HG02884 (cell line): ENCODE data around the gene ZNF155.
A peak's percentile ranks its signal among the peaks of the same experiment; 100 is the strongest.

ENCODE experiments used
- ATAC-seq: cut with Tn5 transposase; IDR thresholded peaks from one replicate; pipeline ENCODE4 v1.9.1; 2021; ENCODE audit warnings: mild to moderate bottlenecking, moderate library complexity; ENCODE audit not compliant: unreplicated experiment

The ZNF155 gene

DNA sequence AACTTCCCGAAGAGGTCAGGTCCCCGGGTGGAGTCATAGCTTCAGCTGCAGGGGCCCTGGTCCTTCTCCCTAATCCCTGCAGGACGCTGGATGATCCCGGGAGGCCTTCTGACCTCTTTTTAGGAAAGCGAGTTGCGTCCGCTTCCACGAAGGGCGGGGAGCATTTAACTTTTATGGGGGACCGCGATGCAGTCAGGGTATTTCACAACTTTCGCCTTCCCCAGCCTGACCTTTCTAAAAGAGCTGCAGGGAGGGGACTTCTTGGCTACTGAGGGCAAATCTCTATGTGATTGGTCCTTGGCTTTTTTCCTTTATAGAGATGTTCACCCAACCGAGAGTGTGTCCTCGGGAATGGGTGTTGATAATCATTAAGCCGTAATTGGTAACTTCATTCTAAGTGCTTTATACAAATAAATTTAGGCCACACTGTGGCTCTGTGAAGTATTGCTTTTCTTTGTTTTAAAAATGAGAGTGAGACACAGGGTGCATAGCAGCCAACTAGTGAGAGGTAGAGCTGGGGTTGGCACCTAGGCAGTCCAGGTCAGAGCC is 19.5 kb downstream of the ZNF155 start:
- ATAC-seq = no peak

DNA sequence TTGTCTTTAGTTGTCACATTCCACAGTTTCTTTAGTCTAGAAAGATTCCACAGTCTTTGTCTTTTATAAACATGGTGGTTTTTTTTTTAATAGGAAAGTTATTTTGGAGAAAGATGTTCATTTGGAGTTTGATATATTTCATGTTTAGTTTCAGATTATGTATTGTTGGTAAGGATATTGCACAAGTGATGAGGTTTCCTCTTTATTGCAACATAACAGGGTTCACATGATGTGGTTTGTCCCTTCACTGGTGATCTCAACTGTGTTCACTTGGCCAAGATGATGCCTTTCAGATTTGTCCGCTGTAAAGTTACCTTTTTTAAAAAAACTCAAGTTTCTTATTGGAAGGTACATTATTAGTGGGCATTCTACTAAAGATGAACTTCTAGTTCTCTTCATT is 22.0 kb downstream of the ZNF155 start:
- ATAC-seq = no peak

DNA sequence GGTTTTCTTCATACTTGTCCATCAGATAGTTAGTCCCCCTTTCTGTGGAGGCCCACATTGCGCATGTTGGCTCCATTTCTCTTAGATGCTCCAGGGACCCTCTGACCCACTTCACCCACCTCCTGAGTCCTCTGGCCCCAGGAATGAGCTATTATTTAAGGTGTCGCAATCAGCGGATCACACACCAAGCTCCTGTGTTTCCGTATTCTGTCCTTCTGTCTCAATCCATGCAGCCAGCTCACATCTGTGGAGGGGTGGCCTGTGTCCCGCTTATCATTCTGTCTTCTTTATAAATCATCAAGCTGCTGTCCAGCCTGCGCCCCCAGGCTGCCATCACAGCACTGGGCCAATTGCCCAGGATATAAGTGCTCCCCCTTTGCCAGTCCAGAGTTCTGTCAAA is 23.5 kb downstream of the ZNF155 start:
- ATAC-seq = no peak

DNA sequence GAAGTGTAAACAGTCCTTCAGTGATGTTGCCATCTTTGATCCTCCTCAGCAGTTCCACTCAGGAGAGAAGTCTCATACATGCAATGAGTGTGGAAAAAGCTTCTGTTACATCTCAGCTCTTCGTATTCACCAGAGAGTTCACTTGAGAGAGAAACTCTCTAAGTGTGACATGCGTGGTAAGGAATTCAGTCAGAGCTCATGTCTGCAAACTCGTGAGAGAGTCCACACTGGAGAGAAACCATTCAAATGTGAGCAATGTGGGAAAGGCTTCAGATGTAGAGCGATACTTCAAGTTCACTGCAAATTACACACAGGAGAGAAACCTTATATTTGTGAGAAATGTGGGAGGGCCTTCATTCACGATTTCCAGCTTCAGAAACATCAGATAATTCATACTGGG is 26.5 kb downstream of the ZNF155 start:
- no peak for ATAC-seq

DNA sequence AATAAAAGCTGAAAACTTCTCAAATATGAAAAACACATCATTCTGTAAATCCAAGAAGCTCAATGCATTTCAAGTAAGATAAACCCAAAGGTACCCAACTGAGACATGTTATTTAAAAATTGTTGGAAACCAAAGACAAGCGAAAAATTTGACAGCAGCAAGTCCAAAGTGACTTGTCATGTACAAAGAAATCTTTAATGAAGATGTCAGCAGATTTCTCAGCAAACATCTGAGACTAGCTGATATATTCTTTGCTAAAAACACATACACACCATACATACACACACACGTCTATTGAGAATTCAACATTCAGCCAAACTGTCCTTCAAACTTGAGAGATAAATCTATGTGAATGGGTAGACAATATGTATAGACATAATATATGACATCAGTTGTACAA is 35.5 kb downstream of the ZNF155 start:
- ATAC-seq = no peak

DNA sequence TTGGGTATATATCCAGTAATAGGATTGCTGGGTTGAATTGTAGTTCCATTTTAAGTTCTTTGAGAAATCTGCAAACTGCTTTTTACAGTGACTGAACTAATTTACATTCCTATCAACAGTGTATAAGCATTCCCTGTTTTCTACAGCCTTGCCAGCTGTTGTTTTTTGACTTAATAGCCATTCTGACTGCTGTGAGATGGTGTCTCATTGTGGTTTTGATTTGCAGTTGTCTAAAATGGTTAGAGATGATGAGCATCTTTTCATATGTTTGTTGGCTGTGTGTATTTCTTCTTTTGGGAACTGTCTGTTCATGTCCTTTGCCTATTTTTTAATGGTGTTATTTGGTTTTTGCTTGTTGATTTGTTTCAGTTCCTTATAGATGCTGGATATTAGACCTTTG is 37.2 kb downstream of the ZNF155 start:
- no peak for ATAC-seq

DNA sequence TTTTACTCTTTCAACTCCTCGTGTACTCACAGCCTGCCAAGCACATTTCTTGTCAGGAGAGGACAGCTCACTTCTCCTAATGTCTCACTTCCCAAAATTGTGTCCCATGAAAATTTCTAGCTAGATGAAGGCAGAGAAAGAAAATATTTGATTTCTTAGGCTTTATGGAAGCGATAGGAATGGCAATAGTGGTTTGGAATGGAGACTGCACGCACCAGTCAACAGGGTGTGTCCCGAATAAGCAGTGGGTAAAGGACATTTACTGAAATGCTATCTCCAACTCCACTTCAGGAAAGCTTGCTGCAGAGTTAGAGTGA is 40.9 kb downstream of the ZNF155 start:
- ATAC-seq = no peak

DNA sequence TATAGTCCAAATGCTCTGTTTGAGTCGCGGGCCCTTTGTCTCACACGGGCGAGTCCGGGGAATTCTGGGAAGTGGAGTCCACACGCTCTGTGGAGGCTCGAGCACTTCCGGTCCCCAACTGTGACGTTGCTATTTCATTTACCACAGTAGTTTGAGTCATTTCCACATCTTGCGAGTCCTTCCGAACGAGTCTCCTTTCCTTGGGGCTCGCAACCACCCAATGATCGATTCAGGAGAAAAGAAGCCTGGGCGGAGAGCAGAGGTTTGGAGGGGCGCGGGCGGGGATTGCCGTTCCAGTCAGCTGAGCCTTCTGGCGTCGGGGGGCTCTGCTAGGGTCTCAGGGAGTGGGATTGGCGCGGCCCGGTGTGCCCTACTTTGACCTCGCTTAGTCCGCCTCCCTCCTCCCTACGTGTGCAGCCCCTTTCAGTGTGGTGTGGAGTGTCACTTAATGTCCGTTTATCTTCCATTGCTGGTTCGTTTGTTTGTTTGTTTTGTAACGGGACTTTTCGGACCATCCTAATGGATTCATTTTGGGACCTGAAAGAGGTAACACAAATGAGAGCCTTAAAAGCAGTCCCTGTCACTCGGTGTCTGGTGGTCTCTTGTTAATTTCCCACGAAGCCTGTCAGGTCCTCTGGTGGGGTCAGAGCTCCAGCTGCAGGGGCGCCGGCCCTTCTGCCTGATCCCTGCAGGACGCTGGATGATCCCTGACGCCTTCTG is 41.4 kb downstream of the ZNF155 start, which contains the start of gene ZNF222:
TSS of gene ZNF222 (plus strand) at position 163 of the 720 bp plus-strand sequence. CDS start at position 221, 58 bp downstream.
- ATAC-seq = peak; percentile 88

DNA sequence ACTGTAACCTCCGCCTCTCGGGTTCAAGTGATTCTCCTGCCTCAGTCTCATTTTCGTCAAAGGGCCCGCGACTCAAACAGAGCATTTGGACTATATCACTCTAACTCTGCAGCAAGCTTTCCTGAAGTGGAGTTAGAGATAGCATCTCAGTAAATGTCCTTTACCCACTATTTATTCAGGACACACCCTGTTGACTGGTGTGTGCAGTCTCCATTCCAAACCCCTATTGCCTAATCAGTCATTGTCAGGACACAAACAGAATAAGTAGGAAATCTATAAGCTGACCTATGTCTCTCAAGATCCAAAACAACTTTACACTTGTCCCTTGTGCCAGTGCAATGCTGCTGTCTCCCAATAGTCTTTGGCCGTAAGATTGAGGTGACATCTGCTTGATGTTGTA is 42.6 kb downstream of the ZNF155 start:
- ATAC-seq = no peak

DNA sequence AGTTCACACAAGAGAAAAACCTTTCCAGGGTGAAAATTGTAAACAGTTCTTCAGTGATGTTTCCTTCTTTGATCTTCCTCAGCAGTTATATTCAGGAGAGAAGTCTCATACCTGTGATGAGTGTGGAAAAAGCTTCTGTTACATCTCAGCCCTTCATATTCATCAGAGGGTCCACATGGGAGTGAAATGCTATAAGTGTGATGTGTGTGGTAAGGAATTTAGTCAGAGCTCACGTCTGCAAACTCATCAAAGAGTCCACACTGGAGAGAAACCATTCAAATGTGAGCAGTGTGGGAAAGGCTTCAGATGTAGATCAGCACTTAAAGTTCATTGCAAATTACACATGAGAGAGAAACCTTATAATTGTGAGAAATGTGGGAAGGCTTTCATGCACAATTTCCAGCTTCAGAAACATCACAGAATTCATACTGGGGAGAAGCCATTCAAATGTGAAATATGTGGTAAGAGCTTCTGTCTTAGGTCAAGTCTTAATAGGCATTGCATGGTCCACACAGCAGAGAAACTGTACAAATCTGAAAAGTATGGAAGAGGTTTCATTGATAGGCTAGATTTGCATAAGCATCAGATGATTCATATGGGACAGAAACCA is 48.1 kb downstream of the ZNF155 start:
- no peak for ATAC-seq

DNA sequence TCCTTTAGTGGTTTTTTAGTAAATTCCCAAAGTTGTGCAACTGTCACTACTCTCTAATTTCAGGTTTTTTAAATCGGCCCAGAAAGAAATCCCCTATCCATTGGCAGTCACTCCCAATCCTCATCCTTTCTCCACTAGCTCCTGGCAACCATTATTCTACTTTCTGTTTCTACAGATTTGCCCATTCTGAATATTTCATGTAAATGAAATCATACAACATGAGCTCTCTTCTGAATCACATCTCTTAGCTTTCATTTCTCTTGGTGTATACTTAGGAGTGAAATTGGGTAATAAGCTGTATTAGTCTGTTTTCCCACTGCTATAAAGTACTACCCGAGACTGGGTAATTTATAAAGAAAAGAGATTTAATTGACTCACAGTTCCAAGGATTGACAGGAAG is 58.2 kb downstream of the ZNF155 start:
- ATAC-seq = no peak
